Astrocyte (in vitro differentiated cells and primary cell): Measurements from ENCODE around the gene CRYGB.
"Not testable (repeated sequence)": the region's sequence is repeated elsewhere in the genome, so short reads cannot be mapped to it uniquely, and the experiment has no call there.

Experiments
- EZH2 ChIP-seq: IDR thresholded peaks from 2 replicates; pipeline ENCODE4 v1.6.1; 2012; ENCODE audit warnings: mild to moderate bottlenecking, low read length, inconsistent platforms; ENCODE audit not compliant: insufficient read depth
- TF ChIP-seq, protein P1 (sequence below): IDR thresholded peaks from 2 replicates; pipeline ENCODE4 v1.5.1; 2011; ENCODE audit warnings: low read depth, mild to moderate bottlenecking, inconsistent platforms, low read length, moderate library complexity; ENCODE audit not compliant: insufficient read depth

DNA sequence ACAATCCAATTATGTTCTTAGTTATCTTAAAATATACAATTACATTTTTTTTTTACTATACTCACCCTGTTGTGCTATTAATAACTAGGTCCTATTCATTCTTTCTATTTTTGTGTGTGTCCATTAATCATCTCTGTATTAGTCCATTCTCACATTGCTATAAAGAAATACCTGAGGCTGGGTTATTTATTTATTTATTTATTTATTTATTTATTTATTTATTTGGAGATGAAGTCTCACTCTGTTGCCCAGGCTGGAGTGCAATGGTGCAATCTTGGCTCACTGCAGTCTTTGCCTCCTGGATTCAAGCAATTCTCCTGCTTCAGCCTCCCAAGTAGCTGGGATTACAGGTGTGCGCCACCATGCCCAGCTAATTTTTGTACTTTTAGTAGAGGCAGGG, 47.3 kb downstream of the CRYGB start:
- TF ChIP-seq, protein P1, sequence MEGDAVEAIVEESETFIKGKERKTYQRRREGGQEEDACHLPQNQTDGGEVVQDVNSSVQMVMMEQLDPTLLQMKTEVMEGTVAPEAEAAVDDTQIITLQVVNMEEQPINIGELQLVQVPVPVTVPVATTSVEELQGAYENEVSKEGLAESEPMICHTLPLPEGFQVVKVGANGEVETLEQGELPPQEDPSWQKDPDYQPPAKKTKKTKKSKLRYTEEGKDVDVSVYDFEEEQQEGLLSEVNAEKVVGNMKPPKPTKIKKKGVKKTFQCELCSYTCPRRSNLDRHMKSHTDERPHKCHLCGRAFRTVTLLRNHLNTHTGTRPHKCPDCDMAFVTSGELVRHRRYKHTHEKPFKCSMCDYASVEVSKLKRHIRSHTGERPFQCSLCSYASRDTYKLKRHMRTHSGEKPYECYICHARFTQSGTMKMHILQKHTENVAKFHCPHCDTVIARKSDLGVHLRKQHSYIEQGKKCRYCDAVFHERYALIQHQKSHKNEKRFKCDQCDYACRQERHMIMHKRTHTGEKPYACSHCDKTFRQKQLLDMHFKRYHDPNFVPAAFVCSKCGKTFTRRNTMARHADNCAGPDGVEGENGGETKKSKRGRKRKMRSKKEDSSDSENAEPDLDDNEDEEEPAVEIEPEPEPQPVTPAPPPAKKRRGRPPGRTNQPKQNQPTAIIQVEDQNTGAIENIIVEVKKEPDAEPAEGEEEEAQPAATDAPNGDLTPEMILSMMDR = not testable (repeated sequence)
- TF ChIP-seq EZH2 = not testable (repeated sequence)
